ENCODE measurements around the gene TTLL7.
"Not testable (repeated sequence)": the region's sequence is repeated elsewhere in the genome, so short reads cannot be mapped to it uniquely, and the experiment has no call there.

The TTLL7 gene

DNA sequence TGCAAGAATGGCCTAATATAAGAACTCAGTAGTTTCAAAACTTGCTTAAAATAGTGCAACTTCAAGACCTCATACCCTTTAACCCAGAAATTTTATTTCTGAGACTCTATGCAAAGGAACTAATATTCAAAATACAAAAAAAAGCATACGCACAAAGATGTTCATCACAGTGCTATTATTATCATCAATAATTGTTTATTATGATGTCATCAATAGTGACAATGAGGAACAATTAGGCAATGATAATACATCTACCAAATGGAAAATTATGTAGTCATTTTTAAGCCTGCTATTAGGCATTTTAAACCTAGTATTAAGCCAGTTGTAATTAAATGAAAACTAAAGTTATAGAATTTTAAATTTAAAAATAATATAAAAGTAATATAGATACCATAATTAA, 3.3 kb downstream of the TTLL7 start:
- DNase-seq (ENCODE audit: low spot score) = no peak

DNA sequence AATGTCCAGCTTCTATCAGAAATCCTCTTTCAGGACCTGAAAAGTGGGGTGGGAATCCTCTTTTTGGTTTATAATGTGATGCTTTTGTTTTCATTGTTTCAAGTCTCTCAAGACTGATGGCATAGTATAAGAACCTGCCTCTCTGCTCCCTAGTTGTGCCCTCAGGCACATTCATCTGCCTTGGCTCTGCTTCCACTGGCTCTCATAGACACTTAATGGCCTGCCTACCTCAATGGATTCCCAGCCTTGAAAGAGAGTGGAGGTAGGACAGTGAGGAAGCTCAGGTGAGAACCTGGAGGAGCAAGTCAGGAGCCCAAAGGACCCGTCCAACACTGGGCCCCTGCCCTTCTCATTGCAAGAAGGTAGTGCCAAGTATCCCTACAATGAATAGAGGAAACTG, 4.8 kb downstream of the TTLL7 start:
- DNase-seq (ENCODE audit: low spot score) = no peak

DNA sequence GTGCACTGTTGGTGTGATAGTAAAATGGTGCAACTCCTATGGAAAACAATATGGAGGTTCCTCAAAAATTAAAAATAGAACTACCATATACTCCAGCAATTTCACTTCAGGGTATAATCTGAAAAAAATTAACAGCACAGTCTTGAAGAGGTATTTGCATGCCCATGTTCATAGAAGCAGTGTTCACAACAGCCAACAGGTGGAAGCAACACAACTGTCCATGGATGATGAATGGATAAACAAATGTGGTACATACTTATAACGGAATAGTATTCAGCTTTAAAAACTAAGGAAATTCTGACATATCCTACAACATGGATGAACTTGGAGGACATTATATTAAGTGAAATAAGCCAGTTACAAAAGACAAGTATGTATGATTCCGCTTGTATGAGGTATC, 8.2 kb downstream of the TTLL7 start:
- DNase-seq (ENCODE audit: low spot score) = no peak

DNA sequence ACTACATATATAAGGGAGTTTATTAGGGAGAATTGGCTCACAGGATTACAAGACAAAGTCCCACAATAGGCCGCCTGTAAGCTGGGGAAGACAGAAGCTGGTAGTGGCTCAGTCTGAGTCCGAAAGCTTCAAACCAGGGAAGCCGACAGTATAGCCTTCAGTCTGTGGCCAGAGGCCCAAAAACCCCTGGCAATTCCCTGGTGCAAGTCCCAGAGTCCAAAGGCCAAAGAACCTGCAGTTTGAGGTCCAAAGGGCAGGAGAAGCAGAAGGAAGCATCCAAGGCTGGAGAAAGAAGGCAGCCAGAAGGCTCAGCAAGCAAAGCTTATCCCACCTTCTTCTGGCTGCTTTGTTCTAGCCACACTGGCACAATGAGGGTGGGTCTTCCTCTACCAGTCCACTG, 13.9 kb downstream of the TTLL7 start:
- DNase-seq (ENCODE audit: low spot score) = no peak

DNA sequence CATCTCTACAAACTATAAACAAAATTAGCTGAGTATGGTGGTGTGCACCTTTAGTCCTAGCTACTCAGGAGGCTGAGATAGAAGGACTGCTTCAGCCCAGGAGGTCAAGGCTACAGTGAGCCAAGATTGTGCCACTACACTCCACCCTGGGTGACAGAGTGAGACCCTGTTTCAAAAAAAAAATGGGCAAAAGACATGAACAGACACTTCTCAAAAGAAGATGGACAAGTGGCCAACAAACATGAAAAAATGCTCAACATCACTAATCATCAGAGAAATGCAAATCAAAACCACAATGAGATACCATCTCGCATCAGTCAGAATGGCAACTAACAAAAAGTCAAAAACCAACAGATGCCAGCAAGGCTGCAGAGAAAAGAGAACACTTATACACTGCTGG, 15.0 kb downstream of the TTLL7 start:
- DNase-seq (ENCODE audit: low spot score) = not testable (repeated sequence)

DNA sequence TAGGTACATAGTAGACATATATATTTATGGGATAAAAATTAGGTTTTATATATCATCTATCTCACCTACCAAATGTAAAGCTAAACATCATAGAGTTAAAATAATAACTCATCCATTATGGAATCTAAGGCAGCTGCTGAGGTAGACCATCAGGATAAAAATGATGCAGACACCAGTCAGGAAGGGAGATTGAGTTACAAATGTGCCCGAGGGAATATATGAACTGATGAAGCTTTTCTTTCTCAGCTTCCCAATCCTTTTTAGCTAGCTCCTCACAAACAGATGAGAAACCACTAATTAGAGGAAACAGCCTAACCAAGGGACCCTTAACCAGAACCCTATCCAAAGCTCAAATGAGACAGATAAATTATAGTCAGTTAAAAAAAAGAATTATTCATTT, 20.9 kb downstream of the TTLL7 start:
- no peak for DNase-seq (ENCODE audit: low spot score)

DNA sequence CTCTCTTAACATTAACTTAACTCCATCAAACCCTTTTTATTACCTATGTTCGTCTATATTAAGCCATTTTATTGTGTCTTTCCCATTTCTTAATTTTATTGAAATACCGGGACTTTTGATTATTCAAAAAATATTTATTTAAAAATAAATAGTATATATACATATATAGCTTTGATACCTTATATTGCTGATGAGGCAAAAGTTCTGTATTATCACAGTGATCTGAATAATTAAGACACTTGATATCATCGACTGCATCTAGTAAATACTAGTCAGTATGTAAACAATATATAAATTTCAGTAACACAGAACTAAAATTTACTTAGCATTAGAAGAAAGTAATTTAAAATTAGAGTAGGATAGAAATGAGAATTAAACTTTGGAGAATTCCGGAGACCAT, 22.0 kb downstream of the TTLL7 start:
- no peak for DNase-seq (ENCODE audit: low spot score)

DNA sequence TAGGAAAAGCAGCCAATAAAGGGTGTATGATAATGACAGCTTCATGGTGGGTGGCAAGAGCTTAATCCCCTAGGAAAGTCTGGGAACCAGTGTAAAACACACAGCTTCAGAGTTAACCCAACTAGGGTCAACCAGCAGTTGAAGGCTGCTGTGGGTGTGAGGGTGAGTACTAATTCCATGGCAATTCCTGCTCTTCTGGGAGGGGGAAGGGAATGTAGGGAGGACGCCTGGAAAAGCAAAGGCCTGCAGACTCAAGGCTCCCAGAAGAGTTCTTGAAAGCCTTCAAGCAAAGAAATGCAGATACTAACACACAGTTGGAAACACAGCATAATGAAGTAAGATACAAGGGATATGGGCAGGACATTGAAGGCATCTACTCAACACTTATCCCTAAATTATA, 28.1 kb downstream of the TTLL7 start:
- no peak for DNase-seq (ENCODE audit: low spot score)

DNA sequence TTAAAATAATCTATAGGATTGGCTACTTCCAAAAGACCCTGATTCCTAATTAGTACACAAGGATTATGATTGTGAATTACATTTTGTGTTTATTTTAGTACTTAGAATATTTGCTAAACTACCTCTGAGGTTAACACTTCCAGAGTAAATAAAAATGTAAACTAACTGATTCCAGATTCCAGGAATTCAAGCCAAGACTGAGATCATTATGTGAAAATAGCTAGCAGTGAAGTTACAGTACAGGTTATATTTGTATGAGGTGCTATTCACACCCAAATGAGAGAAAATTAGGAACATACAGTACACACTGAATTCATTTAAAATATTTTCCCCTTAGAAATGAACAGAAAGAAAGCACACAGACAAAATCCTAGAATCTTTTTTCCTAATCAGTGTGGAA, 28.8 kb downstream of the TTLL7 start:
- no peak for DNase-seq (ENCODE audit: low spot score)

DNA sequence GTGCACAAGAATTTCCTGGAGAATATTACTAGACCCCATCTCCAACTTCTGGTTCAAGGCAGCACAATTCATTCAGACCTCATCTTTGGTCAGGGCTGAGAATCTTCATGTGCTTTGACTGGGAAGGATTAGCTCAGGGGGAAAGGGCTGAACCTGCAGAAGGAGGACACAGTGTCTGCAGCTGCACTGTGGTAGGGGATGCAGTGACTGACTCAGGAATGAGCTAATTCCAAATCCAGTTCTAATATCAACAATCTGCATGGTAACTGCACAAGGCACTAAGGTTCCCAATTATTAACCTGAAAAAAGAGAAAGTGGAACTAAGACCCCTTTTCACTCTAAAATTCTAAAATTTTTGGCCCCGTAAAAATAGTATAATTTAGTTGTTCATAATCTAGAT, 31.6 kb downstream of the TTLL7 start:
- DNase-seq (ENCODE audit: low spot score) = no peak

DNA sequence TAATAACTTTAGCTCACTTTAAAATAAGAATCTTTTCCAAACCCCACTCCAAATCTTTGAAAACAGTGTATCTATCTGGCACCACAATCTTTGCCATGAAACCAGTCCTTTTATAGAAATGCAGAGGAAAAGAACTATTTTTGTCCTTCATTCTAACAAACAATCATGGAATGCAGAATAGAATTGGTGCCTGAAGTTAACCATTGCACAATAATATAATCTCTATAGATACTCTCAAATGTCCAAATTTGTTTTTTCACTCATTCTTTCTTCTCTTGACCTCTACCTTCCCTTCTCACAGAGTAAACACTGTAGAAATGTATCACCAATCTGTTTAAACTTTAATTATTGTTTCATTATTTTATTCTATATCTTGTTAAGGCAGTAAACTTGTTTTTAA, 34.8 kb downstream of the TTLL7 start:
- DNase-seq (ENCODE audit: low spot score) = no peak

DNA sequence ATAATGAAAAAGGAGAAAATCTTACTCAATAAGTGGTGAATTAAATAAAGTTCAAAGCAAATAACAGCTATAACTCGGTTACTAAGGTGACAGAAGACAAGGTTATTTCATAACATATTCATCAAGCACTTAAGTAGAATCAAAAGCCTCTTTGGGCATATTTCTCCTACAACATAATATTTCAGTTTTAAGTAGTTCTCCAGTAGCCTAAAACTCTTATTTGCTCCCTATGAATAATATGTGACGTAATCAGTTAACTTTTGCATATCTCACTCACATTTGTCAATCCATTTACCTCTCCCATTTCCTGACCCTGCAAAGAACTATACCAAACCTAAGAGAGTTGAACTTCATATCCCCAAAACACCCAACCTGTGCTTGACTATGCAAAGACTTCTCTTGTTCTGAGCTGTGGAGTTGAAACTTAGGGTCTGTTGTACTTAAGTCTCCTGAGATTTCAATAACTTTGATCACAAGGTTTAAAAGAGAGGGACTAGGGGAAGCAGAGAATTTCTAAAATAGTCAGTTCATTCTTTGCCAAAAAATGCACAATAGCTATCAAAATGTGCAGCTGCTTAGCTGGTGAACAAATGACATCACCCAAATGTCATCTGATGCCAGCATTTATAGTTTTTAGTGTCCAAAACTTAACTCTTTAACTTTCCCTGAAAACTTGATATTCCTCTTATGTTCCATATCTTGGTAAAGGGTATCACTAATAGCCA, 37.2 kb downstream of the TTLL7 start:
- DNase-seq (ENCODE audit: low spot score) = no peak

DNA sequence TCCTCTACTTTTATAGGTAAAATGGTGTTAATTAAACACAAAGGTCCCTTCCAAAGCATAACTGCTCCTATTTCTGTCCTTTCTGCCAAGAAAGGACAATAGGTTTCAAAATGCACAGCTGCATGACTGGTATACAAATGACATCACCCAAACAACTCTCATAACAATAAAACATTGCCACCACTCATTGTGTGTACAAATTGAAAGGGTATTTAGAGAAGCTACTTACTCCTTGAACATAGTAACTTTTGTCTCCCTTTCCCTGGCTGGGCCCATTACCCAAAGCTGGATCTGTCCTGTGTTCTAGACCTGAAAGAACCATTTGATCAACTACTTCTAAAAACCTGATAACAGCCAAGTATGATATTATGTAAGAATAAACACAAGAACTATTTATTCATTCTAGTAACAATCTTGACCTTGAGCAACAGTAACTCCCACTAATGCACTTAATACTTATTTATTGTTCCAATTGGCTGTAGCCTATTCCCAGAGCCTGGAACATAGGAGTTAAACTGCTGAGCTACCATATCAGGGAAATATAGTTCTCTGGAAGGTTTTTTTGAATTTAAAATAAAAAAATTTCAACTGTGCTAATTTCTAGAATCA, 38.2 kb downstream of the TTLL7 start:
- no peak for DNase-seq (ENCODE audit: low spot score)

DNA sequence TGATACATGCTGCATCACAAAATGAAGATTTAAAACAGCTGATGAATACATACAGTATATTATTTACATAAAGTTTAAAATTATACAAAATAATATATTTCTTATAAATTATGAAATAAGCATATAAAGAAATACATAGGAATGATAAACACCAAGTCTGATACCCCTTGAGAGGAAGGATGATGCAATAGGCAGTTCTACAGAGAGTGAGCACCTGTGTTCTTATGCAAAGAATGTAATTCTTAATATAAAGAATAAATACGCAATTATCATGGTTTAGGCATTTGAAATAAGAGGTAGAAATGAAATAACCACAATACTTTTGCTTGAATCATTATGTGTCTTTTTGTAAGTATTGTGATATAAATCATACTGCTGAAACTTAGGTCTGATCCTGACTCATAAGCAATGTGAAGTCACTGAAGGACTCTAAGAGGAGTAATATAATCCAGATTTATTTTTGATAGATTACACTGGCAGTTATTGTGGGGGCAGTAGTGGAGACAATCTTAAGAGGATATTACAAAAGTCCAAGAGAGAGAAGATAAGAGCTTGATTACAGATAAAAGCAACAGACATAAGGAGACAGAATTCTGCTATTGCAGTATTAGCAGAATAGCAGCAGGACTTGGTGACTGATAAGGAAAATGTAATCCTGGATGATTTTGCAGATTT, 39.0 kb downstream of the TTLL7 start:
- DNase-seq (ENCODE audit: low spot score) = no peak

DNA sequence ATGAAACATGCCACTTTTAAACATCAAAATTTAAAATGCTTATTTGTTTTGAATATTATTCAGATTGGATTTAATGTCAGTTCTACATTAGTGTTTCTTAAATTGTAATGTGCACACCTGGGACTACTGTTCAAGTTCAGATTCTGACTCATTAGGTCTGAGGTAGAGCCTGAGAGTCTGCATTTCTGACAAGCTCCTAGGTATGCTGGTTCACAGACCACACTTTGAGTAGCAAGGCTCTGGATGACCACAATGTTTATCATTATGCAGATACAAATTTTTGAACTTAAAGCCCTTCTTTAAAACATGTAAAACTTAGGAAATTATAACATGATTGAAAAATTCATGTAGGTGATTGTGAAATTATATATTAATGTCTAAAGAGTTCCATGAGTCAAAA, 40.2 kb downstream of the TTLL7 start:
- DNase-seq (ENCODE audit: low spot score) = no peak

DNA sequence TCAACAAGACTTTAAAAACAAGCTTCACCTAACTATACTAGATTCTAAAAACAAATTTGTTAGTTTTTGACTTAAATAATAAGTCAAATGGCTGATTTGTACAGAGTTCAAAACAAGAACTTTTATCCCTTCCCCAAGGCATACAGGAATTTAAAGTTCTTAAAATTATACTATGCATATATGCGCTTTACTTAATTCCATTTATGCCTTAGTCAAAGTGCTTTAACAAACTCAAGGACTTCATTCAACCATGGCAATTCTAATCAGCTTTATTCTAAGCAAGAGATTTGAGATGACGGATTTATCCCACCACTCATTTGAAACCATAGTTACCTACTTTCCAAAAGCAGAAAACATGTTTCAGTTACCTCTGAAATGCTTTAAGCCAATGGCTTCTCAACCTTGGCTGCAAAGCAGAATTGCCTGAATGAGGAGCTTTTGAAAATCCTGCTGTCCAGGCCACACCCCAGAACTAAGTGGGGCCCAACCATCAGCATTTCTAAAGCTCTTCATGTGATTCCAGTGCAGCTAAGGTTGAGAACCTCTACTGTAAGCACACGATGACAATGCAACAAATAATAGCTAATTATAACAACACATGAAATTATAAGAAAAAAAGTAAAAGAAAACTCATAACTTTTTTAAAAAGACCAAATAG, 44.6 kb downstream of the TTLL7 start:
- DNase-seq (ENCODE audit: low spot score) = no peak

DNA sequence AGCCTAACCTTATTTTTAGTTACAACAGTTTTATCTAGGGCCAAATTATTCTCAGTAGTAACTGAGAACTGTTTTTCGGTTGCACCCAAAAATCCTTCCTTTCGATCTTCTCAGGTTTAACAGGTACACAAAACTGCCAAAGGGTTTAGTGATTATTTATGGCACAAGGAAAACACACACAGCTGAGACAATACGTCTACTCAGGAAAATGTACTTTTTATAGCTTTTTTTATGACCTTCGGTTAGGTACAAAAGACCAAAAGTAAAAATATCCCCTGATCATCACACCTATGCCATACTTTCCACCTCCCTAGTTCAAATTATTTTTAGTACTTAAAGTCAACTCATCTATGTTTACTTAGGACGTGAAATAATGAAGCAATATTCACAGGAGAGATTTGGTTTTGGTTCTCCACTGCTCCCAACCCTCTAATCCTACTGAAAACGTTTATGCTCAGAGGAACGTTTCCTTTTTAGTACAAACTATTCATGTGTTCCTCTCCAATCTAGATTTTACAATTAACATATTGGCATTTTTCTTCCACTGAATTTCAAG, 48.7 kb downstream of the TTLL7 start:
- DNase-seq (ENCODE audit: low spot score) = no peak

DNA sequence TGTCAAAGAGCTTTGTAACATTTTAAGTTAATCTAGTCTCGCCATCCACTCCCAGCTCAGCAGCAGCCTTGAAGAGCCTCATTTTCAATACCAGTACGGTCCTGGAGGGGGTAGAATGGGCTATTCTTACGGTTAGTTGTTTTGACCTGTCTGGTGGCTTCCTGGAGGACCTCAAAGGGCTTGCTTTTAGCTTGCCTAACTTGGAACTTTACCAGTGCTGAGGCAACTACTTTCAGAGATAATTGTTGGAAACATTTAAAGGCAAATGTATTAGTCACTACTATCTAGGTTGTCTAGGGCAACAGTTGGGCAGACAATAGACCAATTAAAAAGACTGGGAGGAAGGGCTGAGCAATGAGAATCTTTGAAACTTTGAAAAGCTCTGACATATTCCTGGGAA, 56.0 kb downstream of the TTLL7 start:
- DNase-seq (ENCODE audit: low spot score) = no peak

DNA sequence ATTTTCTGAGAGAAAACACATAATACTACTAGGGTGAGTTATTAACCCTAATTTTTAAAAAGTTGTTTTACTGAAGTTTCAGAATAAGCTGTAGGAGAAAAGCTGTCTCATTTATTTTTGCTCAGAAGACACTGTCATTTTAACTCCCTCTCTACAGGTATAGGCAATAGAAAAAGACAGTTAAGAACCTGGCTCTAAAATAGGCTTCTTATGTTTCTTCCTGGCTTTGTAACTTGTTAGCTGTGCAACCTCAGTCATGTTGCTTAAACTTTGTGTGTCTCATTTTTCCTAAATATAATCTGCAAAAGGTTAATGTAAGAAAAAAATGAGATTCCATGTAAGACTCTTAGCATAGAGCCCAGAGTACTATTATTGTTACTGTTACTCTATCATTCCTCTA, 64.4 kb downstream of the TTLL7 start:
- no peak for DNase-seq (ENCODE audit: low spot score)

DNA sequence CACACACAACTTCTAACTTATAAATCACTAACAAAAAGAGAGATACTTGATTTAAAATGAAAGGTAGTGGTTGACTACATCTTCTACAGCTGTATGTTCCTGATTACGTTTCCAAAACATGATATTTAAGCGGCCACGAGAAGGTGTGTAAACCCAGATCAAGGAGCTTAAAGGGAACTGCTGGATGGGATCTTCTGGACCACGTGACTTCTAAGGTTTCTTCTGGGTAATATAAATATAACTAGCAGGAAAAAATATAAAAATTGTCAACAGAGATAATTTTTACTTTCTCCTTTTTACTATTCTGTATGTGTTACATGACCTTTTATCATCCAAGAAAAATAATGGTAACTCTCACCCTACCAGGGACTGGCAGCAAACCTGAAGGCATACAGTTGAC, 66.2 kb downstream of the TTLL7 start:
- DNase-seq (ENCODE audit: low spot score) = no peak

DNA sequence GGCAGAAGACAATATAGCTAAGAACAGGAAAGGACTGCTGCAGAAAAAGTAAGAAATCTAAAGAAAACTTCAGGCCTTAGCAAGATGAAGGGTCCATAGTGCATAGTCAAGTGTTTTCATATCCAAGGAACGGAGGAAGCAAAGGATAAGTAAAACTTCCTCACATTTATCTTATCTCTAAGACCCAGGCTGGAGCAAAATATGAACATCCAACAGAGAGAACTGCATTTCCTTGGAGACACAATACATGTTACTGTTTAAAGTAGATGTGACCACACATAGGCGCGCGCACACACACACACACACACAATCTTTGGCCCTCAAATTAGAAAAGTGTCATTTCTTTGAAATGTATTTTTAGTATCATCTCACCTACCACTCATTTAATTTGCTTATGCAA, 66.7 kb downstream of the TTLL7 start:
- DNase-seq (ENCODE audit: low spot score) = no peak

DNA sequence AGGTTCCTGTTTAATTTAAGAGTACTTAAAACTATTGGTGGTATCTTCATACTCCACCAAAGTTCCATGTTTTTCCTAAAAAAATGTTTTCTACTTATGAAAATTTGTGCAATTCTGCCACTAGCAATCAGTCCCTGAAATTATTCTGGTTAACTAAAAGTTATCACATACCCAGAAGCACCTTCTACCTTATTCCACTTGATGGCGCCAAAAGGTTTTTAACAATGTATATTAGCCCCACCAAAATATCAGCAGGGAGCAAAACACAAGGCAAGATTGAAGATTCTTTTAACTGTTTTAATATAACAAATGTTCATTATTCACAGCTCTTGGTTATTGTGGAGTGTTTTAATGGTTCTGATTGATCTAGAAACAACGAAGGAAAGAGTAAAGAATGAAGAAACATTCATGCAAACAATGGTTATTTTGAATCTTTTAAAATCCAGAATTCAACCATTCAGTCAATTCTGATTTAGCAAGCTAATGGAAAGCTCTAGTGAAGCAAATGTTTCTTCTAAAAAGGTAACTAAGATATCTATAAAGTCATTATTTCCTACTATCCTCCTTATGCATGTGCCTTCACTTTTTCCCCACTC, 67.2 kb downstream of the TTLL7 start:
- DNase-seq (ENCODE audit: low spot score) = peak; percentile 20
